B cell (primary cell): ENCODE results near the gene RIPPLY1. TPM values are rescaled to one million over a fixed set of nuclear protein-coding genes. Genes with fewer than 3 reads are reported as not detected.

ENCODE experiments used
- ATAC-seq: fragments of 200-7000 bp; cut with Tn5 transposase; one replicate; pipeline ENCODE4 v1.10.0; 2021; ENCODE audit warnings: low read depth, mild to moderate bottlenecking, moderate number of reproducible peaks, moderate library complexity
- CTCF ChIA-PET: fragments of 350-600 bp; sonication (Branson Sonifier 250); formaldehyde crosslinking; loops from one replicate; lab custom pipeline; 2021; ENCODE audit warnings: antibody characterized with exemption, inconsistent platforms; lab: Charles Lee
- POLR2A ChIA-PET: fragments of 350-600 bp; sonication (Branson Sonifier 250); formaldehyde crosslinking; loops from one replicate; lab custom pipeline; 2021; ENCODE audit warnings: antibody characterized with exemption; lab: Charles Lee
- DNase-seq: peaks from one replicate; pipeline ENCODE4 v3.0.0; 2013
- H2AFZ ChIP-seq: 2 replicates; pipeline ENCODE4 v1.6.1; 2012; ENCODE audit warnings: mild to moderate bottlenecking, low read depth, low read length; ENCODE audit not compliant: insufficient read depth, poor library complexity, severe bottlenecking
- H3K27ac ChIP-seq, 2 donors: 1 replicate in 1 of 2; 2 replicates in 1 of 2; pipeline ENCODE4 v1.5.1; 2012 to 2013; ENCODE audit warnings: low read length in 2 of 2, mild to moderate bottlenecking in 2 of 2, moderate library complexity in 1 of 2
- H3K27me3 ChIP-seq, 4 experiments: fragments of 200-600 bp in 1 of 4; sonication (generic) in 1 of 4; replicated peaks in 1 of 4; 1 replicate in 2 of 4; 2 replicates in 2 of 4; pipeline versions ENCODE4 v1.6.1 to v1.7.0; 2013 to 2016; ENCODE audit warnings: low read length in 3 of 4, mild to moderate bottlenecking in 2 of 4, mixed read lengths in 1 of 4, moderate library complexity in 1 of 4; ENCODE audit not compliant: insufficient read depth in 4 of 4, control insufficient read depth in 3 of 4; ENCODE audit errors: control extremely low read depth in 1 of 4
- H3K36me3 ChIP-seq, 2 experiments: replicated peaks in 1 of 2; 1 replicate in 1 of 2; 2 replicates in 1 of 2; pipeline versions ENCODE4 v1.6.1 to v1.7.1; 2013; ENCODE audit warnings: low read length in 1 of 2; ENCODE audit not compliant: insufficient read depth in 2 of 2, control insufficient read depth in 1 of 2; ENCODE audit errors: control extremely low read depth in 1 of 2, extremely low read depth in 1 of 2
- H3K4me1 ChIP-seq, 2 donors: fragments of 200-600 bp in 1 of 2; sonication (generic) in 1 of 2; 1 replicate in 1 of 2; 2 replicates in 1 of 2; pipeline versions ENCODE4 v1.5.1 to v1.6.1; 2013 to 2017; ENCODE audit warnings: low read length in 2 of 2; ENCODE audit not compliant: control insufficient read depth in 2 of 2, insufficient read depth in 2 of 2
- H3K4me2 ChIP-seq: replicated peaks from 2 replicates; pipeline ENCODE3; 2012; ENCODE audit warnings: mild to moderate bottlenecking, low read depth, low read length; ENCODE audit not compliant: poor library complexity, severe bottlenecking
- H3K4me3 ChIP-seq, 5 experiments: fragments of 200-600 bp in 1 of 5; sonication (generic) in 1 of 5; 1 replicate in 3 of 5; 2 replicates in 2 of 5; pipeline versions ENCODE4 v1.5.1 to v1.7.0; 2011 to 2016; ENCODE audit warnings: low read length in 4 of 5, mild to moderate bottlenecking in 4 of 5, low read depth in 2 of 5, control low read depth in 1 of 5, moderate library complexity in 1 of 5; ENCODE audit not compliant: insufficient read depth in 1 of 5; ENCODE audit errors: control extremely low read depth in 1 of 5, extremely low read depth in 1 of 5
- H3K79me2 ChIP-seq: fragments of 200-600 bp; sonication (generic); one replicate; pipeline ENCODE4 v1.6.0; 2016; ENCODE audit warnings: low read length; ENCODE audit not compliant: control insufficient read depth, insufficient read depth
- H3K9ac ChIP-seq: fragments of 200-600 bp; sonication (generic); 2 replicates; pipeline ENCODE4 v1.6.1; 2017; ENCODE audit warnings: mild to moderate bottlenecking, low read length, moderate library complexity
- H3K9me3 ChIP-seq, 3 donors: one replicate each; pipeline versions ENCODE4 v1.6.1 to v1.7.1; 2013; ENCODE audit warnings: low read length in 2 of 3; ENCODE audit not compliant: control insufficient read depth in 2 of 3, insufficient read depth in 1 of 3; ENCODE audit errors: control extremely low read depth in 1 of 3
- H4K20me1 ChIP-seq: 2 replicates; pipeline ENCODE4 v1.6.0; 2012; ENCODE audit warnings: mild to moderate bottlenecking, low read length; ENCODE audit not compliant: insufficient read depth, control insufficient read depth, poor library complexity, severe bottlenecking
- H3K27ac Mint-ChIP-seq: one replicate; pipeline ENCODE4 v1.8.0; 2021; ENCODE audit warnings: mixed read lengths
- H3K27me3 Mint-ChIP-seq: one replicate; pipeline ENCODE4 v1.8.0; 2021; ENCODE audit warnings: mixed read lengths
- H3K4me1 Mint-ChIP-seq: one replicate; pipeline ENCODE4 v1.8.0; 2021; ENCODE audit warnings: mixed read lengths
- H3K4me3 Mint-ChIP-seq: one replicate; pipeline ENCODE4 v1.8.0; 2021; ENCODE audit warnings: mixed read lengths
- H3K9me3 Mint-ChIP-seq: one replicate; pipeline ENCODE4 v1.8.0; 2022; ENCODE audit warnings: mixed read lengths; ENCODE audit not compliant: insufficient read depth
- CTCF ChIP-seq: fragments of 200-600 bp; IDR thresholded peaks from one replicate; pipeline ENCODE4 v1.8.0; 2022; ENCODE audit warnings: antibody characterized with exemption, mild to moderate bottlenecking
- EZH2 ChIP-seq: IDR thresholded peaks from 2 replicates; pipeline ENCODE4 v1.6.1; 2012; ENCODE audit warnings: borderline replicate concordance, low read depth, mild to moderate bottlenecking, moderate library complexity, low read length; ENCODE audit not compliant: insufficient read depth, poor library complexity, severe bottlenecking
- WGBS: methylation state at CpG from one replicate; pipeline ENCODE4 v1.1.5; 2013; ENCODE audit warnings: missing lambda C conversion rate; ENCODE audit not compliant: insufficient coverage; 5-methylcytosine and 5-hydroxymethylcytosine counted together
- intact Hi-C: fragments of 100-400 bp; cut with micrococcal nuclease; formaldehyde crosslinking; loops from one replicate; pipeline ENCODE4 v1.10.0; 2022
- polyA plus RNA-seq: library from polyadenylated mRNA; depleted of rRNA; stranded (reverse); fragments of >200 nt; gene quantifications from 2 replicates; pipeline ENCODE4 v1.2.3, GENCODE V29; 2012
- total RNA-seq, 2 donors: library from RNA; stranded (reverse); fragments of 120-200 nt in 1 of 2; gene quantifications; 1 replicate in 1 of 2; 2 replicates in 1 of 2; pipeline versions ENCODE4 v1.2.3 to v1.2.4, GENCODE V29; 2013 to 2022

RIPPLY1 gene
- total and polyA plus RNA-seq, 2 donors (not counting 1 experiment from before 2014, with no cell fraction given) = not detected

DNA sequence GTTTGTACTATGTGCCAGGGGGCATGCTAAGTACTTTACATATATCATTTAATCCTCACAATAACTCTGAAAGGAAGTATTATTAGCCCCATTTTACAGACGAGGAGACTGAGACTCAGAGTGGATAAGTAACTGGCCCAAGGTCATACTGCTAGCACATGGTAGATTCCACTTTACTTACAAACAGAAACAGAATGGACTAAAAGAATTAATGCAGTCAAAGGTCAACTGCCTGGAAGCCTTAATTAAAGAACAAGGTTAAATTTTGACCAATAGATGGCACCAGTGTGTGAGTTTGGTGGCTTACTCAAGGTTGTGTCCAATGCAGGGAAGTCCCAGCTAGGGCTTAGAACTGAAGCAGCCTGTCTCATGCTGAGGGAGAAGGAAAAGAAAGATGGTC, 4.7 kb downstream of the RIPPLY1 start:
- Mint-ChIP-seq H3K27ac (no peak overlapping the region), H3K4me3 (no peak overlapping the region), H3K27me3 (no peaks in the 10 kb centered on the region), H3K4me1 (no peaks in the 10 kb centered on the region), H3K9me3 (no peaks in the 10 kb centered on the region)
- ChIA-PET POLR2A (no interaction called here), CTCF (interaction anchor here (0.7 to 2.8 kb wide), 7 partner anchors 87 to 996 kb away, joined by 3 to 11 read pairs (median 7); partner anchors contain the start of gene NCBP2L)
- intact Hi-C loops = loop anchor here (10.0 kb wide), 2 partner anchors 526 to 756 kb away; no protein-coding TSS in a partner anchor
- Histone ChIP-seq H4K20me1 (no peaks in the 10 kb centered on the region), H3K36me3 (no peaks in the 10 kb centered on the region), H3K4me1 (no peaks in the 10 kb centered on the region), H3K4me3 (no peak overlapping the region), H2AFZ (no peak overlapping the region), H3K27ac (no peak overlapping the region), H3K27me3 (peaks cover 0 to 3% (median 0%) of the 10 kb centered on the region in 4 experiments), H3K79me2 (no peaks in the 10 kb centered on the region), H3K9ac (no peak overlapping the region), H3K4me2 (no peak overlapping the region), H3K9me3 (no peaks in the 10 kb centered on the region)
- DNase-seq (peak; percentile 44), ATAC-seq (peak; percentile 39)
- TF ChIP-seq CTCF (peak; percentile 43), EZH2 (no peak)
- no CpG with 5 or more reads among the region's 1 CpG for WGBS

DNA sequence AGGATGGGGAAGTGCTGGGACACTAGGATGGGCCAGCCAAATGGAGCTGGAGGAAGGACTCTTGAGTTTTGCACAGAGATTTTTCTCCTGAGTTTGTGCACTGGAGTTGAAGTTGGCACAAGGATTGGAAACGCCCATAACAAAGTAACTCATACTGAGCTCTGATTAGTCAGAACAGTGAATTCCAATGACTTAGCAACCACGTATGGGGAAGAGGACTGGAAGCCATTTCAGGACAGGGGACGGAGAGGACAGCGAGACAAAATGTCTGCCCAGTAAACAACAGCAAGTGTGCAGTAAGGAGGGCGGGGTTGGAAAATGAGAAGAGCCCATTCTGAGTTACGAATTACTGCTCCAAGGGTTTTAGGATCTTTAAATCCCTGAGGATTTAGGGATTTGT, 5.9 kb downstream of the RIPPLY1 start:
- intact Hi-C loops = loop anchor here (10.0 kb wide), 2 partner anchors 528 to 758 kb away; no protein-coding TSS in a partner anchor
- no peak for TF ChIP-seq EZH2
- no peak for TF ChIP-seq CTCF
- DNase-seq (no peak), ATAC-seq (no peak)
- Mint-ChIP-seq H3K4me3 (no peak overlapping the region), H3K9me3 (no peaks in the 10 kb centered on the region), H3K27ac (no peak overlapping the region), H3K27me3 (no peaks in the 10 kb centered on the region), H3K4me1 (no peaks in the 10 kb centered on the region)
- H3K36me3 ChIP-seq = no peaks in the 10 kb centered on the region
- H3K27me3 ChIP-seq = peaks cover 0 to 3% (median 0%) of the 10 kb centered on the region in 4 experiments
- H3K27ac ChIP-seq = no peak overlapping the region
- no peak overlapping the region for H3K9ac ChIP-seq
- H3K4me1 ChIP-seq = no peaks in the 10 kb centered on the region
- H3K79me2 ChIP-seq = no peaks in the 10 kb centered on the region
- WGBS = 90% methylated on average over 2 of the region's 6 CpGs
- H3K4me2 ChIP-seq = no peak overlapping the region
- H3K4me3 ChIP-seq = no peak overlapping the region
- H2AFZ ChIP-seq = no peak overlapping the region
- ChIA-PET POLR2A (no interaction called here), CTCF (interaction anchor here (1.2 to 2.8 kb wide), 5 partner anchors 880 to 1178 kb away, joined by 3 to 11 read pairs (median 7); partner anchors contain the start of gene NCBP2L)
- H3K9me3 ChIP-seq = no peaks in the 10 kb centered on the region
- H4K20me1 ChIP-seq = no peaks in the 10 kb centered on the region
